CD14-positive monocyte (primary cell): ENCODE results near the gene SLC22A17. TPM values are rescaled to one million over a fixed set of nuclear protein-coding genes. Genes with fewer than 3 reads are reported as not detected.

Source experiments
- DNase-seq, 3 donors: peaks; one replicate each; pipeline ENCODE4 v3.0.0-alpha.2; 2011 to 2022
- H2AFZ ChIP-seq: 2 replicates; pipeline ENCODE4 v1.6.0; 2012; ENCODE audit warnings: mild to moderate bottlenecking, low read depth, low read length, inconsistent platforms; ENCODE audit not compliant: insufficient read depth, poor library complexity, severe bottlenecking
- H3K27ac ChIP-seq, 2 donors: 1 replicate in 1 of 2; 2 replicates in 1 of 2; pipeline ENCODE4 v1.5.1; 2012 to 2013; ENCODE audit warnings: low read length in 2 of 2, control low read depth in 1 of 2, inconsistent platforms in 1 of 2, low read depth in 1 of 2, mild to moderate bottlenecking in 1 of 2
- H3K27me3 ChIP-seq, 2 donors: one replicate each; pipeline versions ENCODE4 v1.6.0 to v1.6.1; 2011 to 2013; ENCODE audit warnings: low read length in 2 of 2; ENCODE audit not compliant: control insufficient read depth in 2 of 2, insufficient read depth in 2 of 2
- H3K36me3 ChIP-seq, 2 donors: replicated peaks in 1 of 2; 1 replicate in 1 of 2; 2 replicates in 1 of 2; pipeline versions ENCODE4 v1.5.1 to v1.6.1; 2012 to 2013; ENCODE audit warnings: low read length in 2 of 2, control low read depth in 1 of 2, inconsistent platforms in 1 of 2, mild to moderate bottlenecking in 1 of 2; ENCODE audit not compliant: insufficient read depth in 2 of 2, control insufficient read depth in 1 of 2
- H3K4me1 ChIP-seq, 2 donors: 1 replicate in 1 of 2; 2 replicates in 1 of 2; pipeline versions ENCODE4 v1.5.1 to v1.6.1; 2012 to 2013; ENCODE audit warnings: low read length in 2 of 2, control low read depth in 1 of 2, inconsistent platforms in 1 of 2, mild to moderate bottlenecking in 1 of 2, moderate library complexity in 1 of 2; ENCODE audit not compliant: insufficient read depth in 2 of 2, control insufficient read depth in 1 of 2
- H3K4me2 ChIP-seq: replicated peaks from 2 replicates; pipeline ENCODE3; 2012; ENCODE audit warnings: low read length, moderate library complexity, mild to moderate bottlenecking; ENCODE audit not compliant: poor library complexity, severe bottlenecking; ENCODE audit errors: extremely low read depth
- H3K4me3 ChIP-seq, 3 experiments: fragments of 200-600 bp in 1 of 3; sonication (generic) in 1 of 3; replicated peaks in 1 of 3; 1 replicate in 2 of 3; 2 replicates in 1 of 3; pipeline ENCODE4 v1.5.1; 2011 to 2013; ENCODE audit warnings: low read length in 3 of 3, mild to moderate bottlenecking in 3 of 3, control low read depth in 2 of 3, low read depth in 2 of 3, inconsistent platforms in 1 of 3, moderate library complexity in 1 of 3
- H3K79me2 ChIP-seq: 2 replicates; pipeline ENCODE4 v1.6.0; 2012; ENCODE audit warnings: mild to moderate bottlenecking, control low read depth, inconsistent platforms, low read length, moderate library complexity; ENCODE audit not compliant: insufficient read depth
- H3K9ac ChIP-seq: 2 replicates; pipeline ENCODE4 v1.6.0; 2017; ENCODE audit warnings: low read length, mild to moderate bottlenecking; ENCODE audit not compliant: insufficient read depth, poor library complexity, severe bottlenecking
- H3K9me3 ChIP-seq, 2 donors: replicated peaks in 1 of 2; 1 replicate in 1 of 2; 2 replicates in 1 of 2; pipeline versions ENCODE4 v1.5.1 to v1.6.1; 2012 to 2013; ENCODE audit warnings: low read length in 2 of 2, control low read depth in 1 of 2; ENCODE audit not compliant: control insufficient read depth in 1 of 2, insufficient read depth in 1 of 2
- H4K20me1 ChIP-seq: 2 replicates; pipeline ENCODE4 v1.6.0; 2012; ENCODE audit warnings: mild to moderate bottlenecking, low read length, control low read depth, moderate library complexity; ENCODE audit not compliant: insufficient read depth
- H3K27ac Mint-ChIP-seq, 7 donors: one replicate each; pipeline ENCODE4 v1.8.0; 2020; ENCODE audit warnings: mild to moderate bottlenecking in 7 of 7, mixed read lengths in 7 of 7, moderate library complexity in 6 of 7, inconsistent platforms in 2 of 7
- H3K27me3 Mint-ChIP-seq, 3 donors: one replicate each; pipeline ENCODE4 v1.8.0; 2021 to 2022; ENCODE audit warnings: low read depth in 3 of 3, mild to moderate bottlenecking in 3 of 3, mixed read lengths in 3 of 3, moderate library complexity in 3 of 3, inconsistent platforms in 1 of 3
- H3K36me3 Mint-ChIP-seq, 2 donors: one replicate each; pipeline ENCODE4 v1.8.0; 2020; ENCODE audit warnings: mixed read lengths in 2 of 2, inconsistent platforms in 1 of 2, mild to moderate bottlenecking in 1 of 2
- H3K4me1 Mint-ChIP-seq: one replicate; pipeline ENCODE4 v1.8.0; 2020; ENCODE audit warnings: mild to moderate bottlenecking, mixed read lengths
- H3K4me3 Mint-ChIP-seq, 2 donors: one replicate each; pipeline ENCODE4 v1.8.0; 2020; ENCODE audit warnings: mild to moderate bottlenecking in 2 of 2, mixed read lengths in 2 of 2, moderate library complexity in 1 of 2
- H3K9me3 Mint-ChIP-seq, 7 donors: one replicate each; pipeline ENCODE4 v1.8.0; 2020 to 2022; ENCODE audit warnings: mixed read lengths in 7 of 7, mild to moderate bottlenecking in 6 of 7, moderate library complexity in 6 of 7, inconsistent platforms in 2 of 7
- CTCF ChIP-seq: fragments of 200-600 bp; IDR thresholded peaks from one replicate; pipeline ENCODE4 v1.8.0; 2022; ENCODE audit warnings: antibody characterized with exemption, mild to moderate bottlenecking
- WGBS: methylation state at CpG from one replicate; pipeline ENCODE4 v1.1.5; 2013; ENCODE audit warnings: missing lambda C conversion rate; ENCODE audit not compliant: insufficient coverage; 5-methylcytosine and 5-hydroxymethylcytosine counted together
- intact Hi-C, 2 donors: fragments of 100-400 bp; cut with micrococcal nuclease; formaldehyde crosslinking; loops; one replicate each; pipeline versions ENCODE4 v1.15.0 to v1.15.1; 2023
- polyA plus RNA-seq, 3 donors: library from polyadenylated mRNA; depleted of rRNA in 1 of 3; unstranded in 2 of 3; stranded (reverse) in 1 of 3; fragments of 300-500 nt in 2 of 3; fragments of >200 nt in 1 of 3; fragmentation: Illumina TruSeq in 2 of 3; gene quantifications; 1 replicate in 2 of 3; 2 replicates in 1 of 3; pipeline ENCODE4 v1.2.3, GENCODE V29; 2012 to 2021

The SLC22A17 gene
- polyA plus RNA-seq, 3 donors, result not detected

GRCh38 chr14:23301969-23302289 is 50.8 kb downstream of the SLC22A17 start:
- H3K4me1 Mint-ChIP-seq, result peaks cover 38% of the 10 kb centered on the region
- TF ChIP-seq CTCF, result no peak
- Histone ChIP-seq H2AFZ (peak overlapping the region; percentile 100), H4K20me1 (no peaks in the 10 kb centered on the region), H3K4me3 (peak overlapping the region; percentile 36 to 90 (median 58)), H3K4me2 (peak overlapping the region; percentile 100), H3K27ac (peak overlapping the region; percentile 86 to 93), H3K9ac (peak overlapping the region; percentile 91), H3K27me3 (no peaks in the 10 kb centered on the region), H3K36me3 (peaks cover 13 to 23% of the 10 kb centered on the region in 2 donors), H3K9me3 (no peaks in the 10 kb centered on the region), H3K4me1 (peaks cover 35 to 55% of the 10 kb centered on the region in 2 donors), H3K79me2 (peaks cover 33% of the 10 kb centered on the region)
- DNase-seq, result no peak
- H3K36me3 Mint-ChIP-seq, result peaks cover 16 to 25% of the 10 kb centered on the region in 2 donors
- H3K27ac Mint-ChIP-seq, result peak overlapping the region; percentile 92 to 97 (median 94)
- peak overlapping the region; percentile 86 to 92 for H3K4me3 Mint-ChIP-seq
- no peaks in the 10 kb centered on the region for H3K27me3 Mint-ChIP-seq
- WGBS, result under 1% methylated on average over 25 of the region's 25 CpGs
- intact Hi-C loops, result loop anchor here (1.0 to 10.0 kb wide), 4 partner anchors 15 to 717 kb away; partner anchors contain the start of genes PABPN1 (in 2 of the 2), DAD1 (in 1 of the 2) and HOMEZ (in 1 of the 2)
- peaks cover 0 to 2% (median 0%) of the 10 kb centered on the region in 7 donors for H3K9me3 Mint-ChIP-seq

GRCh38 chr14:23301288-23301968 is 51.3 kb downstream of the SLC22A17 start:
- H3K79me2 ChIP-seq, result peaks cover 28% of the 10 kb centered on the region
- H3K27ac ChIP-seq, result peak overlapping the region; percentile 93 to 96
- Mint-ChIP-seq H3K27ac (peak overlapping the region; percentile 97 to 99 (median 98)), H3K9me3 (peaks cover 0 to 2% (median 0%) of the 10 kb centered on the region in 7 donors), H3K36me3 (peaks cover 21 to 30% of the 10 kb centered on the region in 2 donors), H3K27me3 (no peaks in the 10 kb centered on the region), H3K4me3 (peak overlapping the region; percentile 87 to 96), H3K4me1 (peaks cover 38% of the 10 kb centered on the region)
- H4K20me1 ChIP-seq, result no peaks in the 10 kb centered on the region
- TF ChIP-seq CTCF, result peak; percentile 68
- H3K4me1 ChIP-seq, result peaks cover 32 to 50% of the 10 kb centered on the region in 2 donors
- H3K9me3 ChIP-seq, result no peaks in the 10 kb centered on the region
- peak overlapping the region; percentile 64 to 97 (median 90) for H3K4me3 ChIP-seq
- peak; percentile 98 to 99 (median 98) for DNase-seq
- peak overlapping the region; percentile 91 for H3K9ac ChIP-seq
- H3K4me2 ChIP-seq, result peak overlapping the region; percentile 100
- WGBS, result under 1% methylated on average over 87 of the region's 87 CpGs
- peak overlapping the region; percentile 100 for H2AFZ ChIP-seq
- intact Hi-C loops, result loop anchor here (1.0 to 10.0 kb wide), 4 partner anchors 15 to 717 kb away; partner anchors contain the start of genes PABPN1 (in 2 of the 2), DAD1 (in 1 of the 2) and HOMEZ (in 1 of the 2)
- peaks cover 18 to 28% of the 10 kb centered on the region in 2 donors for H3K36me3 ChIP-seq
- no peaks in the 10 kb centered on the region for H3K27me3 ChIP-seq
